ENCODE data around the gene ERGIC1.
"Not testable (repeated sequence)": the region's sequence is repeated elsewhere in the genome, so short reads cannot be mapped to it uniquely, and the experiment has no call there.

ERGIC1 gene

GRCh38 chr5:172894767-172895388 lies 60.8 kb downstream of the ERGIC1 start:
- H3K4me3 ChIP-seq (ENCODE audit: low read length): no peak overlapping the region
- no peak overlapping the region for H3K9ac ChIP-seq (ENCODE audit: low read length)
- no peak overlapping the region for H3K27ac ChIP-seq (ENCODE audit: low read length)
- peaks cover 35% of the 10 kb centered on the region for H3K36me3 ChIP-seq (ENCODE audit: control insufficient read depth, low read depth, low read length)
- no peaks in the 10 kb centered on the region for H3K4me1 ChIP-seq (ENCODE audit: control insufficient read depth, low read depth, low read length)
- no peaks in the 10 kb centered on the region for H3K9me3 ChIP-seq (ENCODE audit: control insufficient read depth, low read depth, low read length)
- H3K27me3 ChIP-seq (ENCODE audit: control insufficient read depth, insufficient read depth, low read length): no peaks in the 10 kb centered on the region

- H3K4me3 ChIP-seq (ENCODE audit: low read length): no peak overlapping the region
- H3K27me3 ChIP-seq (ENCODE audit: control insufficient read depth, insufficient read depth, low read length): no peaks in the 10 kb centered on the region
- H3K27ac ChIP-seq (ENCODE audit: low read length): no peak overlapping the region
- peaks cover 34% of the 10 kb centered on the region for H3K36me3 ChIP-seq (ENCODE audit: control insufficient read depth, low read depth, low read length)
- no peaks in the 10 kb centered on the region for H3K9me3 ChIP-seq (ENCODE audit: control insufficient read depth, low read depth, low read length)
- H3K9ac ChIP-seq (ENCODE audit: low read length): no peak overlapping the region
- no peaks in the 10 kb centered on the region for H3K4me1 ChIP-seq (ENCODE audit: control insufficient read depth, low read depth, low read length)
Measured at GRCh38 chr5:172895549-172895948, 61.5 kb downstream of the ERGIC1 start.

GRCh38 chr5:172896465-172896864 lies 62.4 kb downstream of the ERGIC1 start:
- peaks cover 31% of the 10 kb centered on the region for H3K36me3 ChIP-seq (ENCODE audit: control insufficient read depth, low read depth, low read length)
- no peaks in the 10 kb centered on the region for H3K9me3 ChIP-seq (ENCODE audit: control insufficient read depth, low read depth, low read length)
- H3K27me3 ChIP-seq (ENCODE audit: control insufficient read depth, insufficient read depth, low read length): no peaks in the 10 kb centered on the region
- no peak overlapping the region for H3K4me3 ChIP-seq (ENCODE audit: low read length)
- no peaks in the 10 kb centered on the region for H3K4me1 ChIP-seq (ENCODE audit: control insufficient read depth, low read depth, low read length)
- H3K9ac ChIP-seq (ENCODE audit: low read length): no peak overlapping the region
- H3K27ac ChIP-seq (ENCODE audit: low read length): no peak overlapping the region

- H3K4me1 ChIP-seq (ENCODE audit: control insufficient read depth, low read depth, low read length); H3K4me3 ChIP-seq (ENCODE audit: low read length); H3K27me3 ChIP-seq (ENCODE audit: control insufficient read depth, insufficient read depth, low read length); H3K9ac ChIP-seq (ENCODE audit: low read length); H3K27ac ChIP-seq (ENCODE audit: low read length); H3K9me3 ChIP-seq (ENCODE audit: control insufficient read depth, low read depth, low read length): not testable (repeated sequence)
- H3K36me3 ChIP-seq (ENCODE audit: control insufficient read depth, low read depth, low read length): peaks cover 31% of the 10 kb centered on the region
Measured at GRCh38 chr5:172897067-172897466, 63.0 kb downstream of the ERGIC1 start.

GRCh38 chr5:172897481-172898217 lies 63.6 kb downstream of the ERGIC1 start:
- H3K27ac ChIP-seq (ENCODE audit: low read length): no peak overlapping the region
- no peak overlapping the region for H3K9ac ChIP-seq (ENCODE audit: low read length)
- no peaks in the 10 kb centered on the region for H3K9me3 ChIP-seq (ENCODE audit: control insufficient read depth, low read depth, low read length)
- H3K4me1 ChIP-seq (ENCODE audit: control insufficient read depth, low read depth, low read length): no peaks in the 10 kb centered on the region
- no peak overlapping the region for H3K4me3 ChIP-seq (ENCODE audit: low read length)
- H3K27me3 ChIP-seq (ENCODE audit: control insufficient read depth, insufficient read depth, low read length): no peaks in the 10 kb centered on the region
- peaks cover 31% of the 10 kb centered on the region for H3K36me3 ChIP-seq (ENCODE audit: control insufficient read depth, low read depth, low read length)

- H3K27me3 ChIP-seq (ENCODE audit: control insufficient read depth, insufficient read depth, low read length): no peaks in the 10 kb centered on the region
- H3K4me1 ChIP-seq (ENCODE audit: control insufficient read depth, low read depth, low read length): no peaks in the 10 kb centered on the region
- no peak overlapping the region for H3K27ac ChIP-seq (ENCODE audit: low read length)
- H3K9me3 ChIP-seq (ENCODE audit: control insufficient read depth, low read depth, low read length): no peaks in the 10 kb centered on the region
- no peak overlapping the region for H3K9ac ChIP-seq (ENCODE audit: low read length)
- peaks cover 31% of the 10 kb centered on the region for H3K36me3 ChIP-seq (ENCODE audit: control insufficient read depth, low read depth, low read length)
- no peak overlapping the region for H3K4me3 ChIP-seq (ENCODE audit: low read length)
Measured at GRCh38 chr5:172898218-172898842, 64.3 kb downstream of the ERGIC1 start.

- H3K4me1 ChIP-seq (ENCODE audit: control insufficient read depth, low read depth, low read length): no peaks in the 10 kb centered on the region
- H3K9me3 ChIP-seq (ENCODE audit: control insufficient read depth, low read depth, low read length): no peaks in the 10 kb centered on the region
- no peak overlapping the region for H3K27ac ChIP-seq (ENCODE audit: low read length)
- H3K9ac ChIP-seq (ENCODE audit: low read length): no peak overlapping the region
- H3K4me3 ChIP-seq (ENCODE audit: low read length): no peak overlapping the region
- no peaks in the 10 kb centered on the region for H3K27me3 ChIP-seq (ENCODE audit: control insufficient read depth, insufficient read depth, low read length)
- peaks cover 31% of the 10 kb centered on the region for H3K36me3 ChIP-seq (ENCODE audit: control insufficient read depth, low read depth, low read length)
Measured at GRCh38 chr5:172898843-172899369, 64.9 kb downstream of the ERGIC1 start.

GRCh38 chr5:172899436-172899835 lies 65.4 kb downstream of the ERGIC1 start:
- no peak overlapping the region for H3K9ac ChIP-seq (ENCODE audit: low read length)
- H3K36me3 ChIP-seq (ENCODE audit: control insufficient read depth, low read depth, low read length): peaks cover 31% of the 10 kb centered on the region
- H3K27ac ChIP-seq (ENCODE audit: low read length): no peak overlapping the region
- H3K4me1 ChIP-seq (ENCODE audit: control insufficient read depth, low read depth, low read length): no peaks in the 10 kb centered on the region
- H3K4me3 ChIP-seq (ENCODE audit: low read length): no peak overlapping the region
- no peaks in the 10 kb centered on the region for H3K9me3 ChIP-seq (ENCODE audit: control insufficient read depth, low read depth, low read length)
- H3K27me3 ChIP-seq (ENCODE audit: control insufficient read depth, insufficient read depth, low read length): no peaks in the 10 kb centered on the region

GRCh38 chr5:172901012-172901780 lies 67.1 kb downstream of the ERGIC1 start:
- Histone ChIP-seq H3K9me3 (ENCODE audit: control insufficient read depth, low read depth, low read length) (no peaks in the 10 kb centered on the region), H3K27me3 (ENCODE audit: control insufficient read depth, insufficient read depth, low read length) (no peaks in the 10 kb centered on the region), H3K27ac (ENCODE audit: low read length) (no peak overlapping the region), H3K36me3 (ENCODE audit: control insufficient read depth, low read depth, low read length) (peaks cover 25% of the 10 kb centered on the region), H3K4me3 (ENCODE audit: low read length) (no peak overlapping the region), H3K4me1 (ENCODE audit: control insufficient read depth, low read depth, low read length) (peaks cover 5% of the 10 kb centered on the region), H3K9ac (ENCODE audit: low read length) (no peak overlapping the region)

GRCh38 chr5:172901788-172902496 lies 67.9 kb downstream of the ERGIC1 start:
- H3K9ac ChIP-seq (ENCODE audit: low read length): no peak overlapping the region
- no peaks in the 10 kb centered on the region for H3K9me3 ChIP-seq (ENCODE audit: control insufficient read depth, low read depth, low read length)
- H3K36me3 ChIP-seq (ENCODE audit: control insufficient read depth, low read depth, low read length): peaks cover 19% of the 10 kb centered on the region
- no peak overlapping the region for H3K4me3 ChIP-seq (ENCODE audit: low read length)
- H3K4me1 ChIP-seq (ENCODE audit: control insufficient read depth, low read depth, low read length): peaks cover 5% of the 10 kb centered on the region
- no peak overlapping the region for H3K27ac ChIP-seq (ENCODE audit: low read length)
- H3K27me3 ChIP-seq (ENCODE audit: control insufficient read depth, insufficient read depth, low read length): no peaks in the 10 kb centered on the region
